GM12891 (cell line): ENCODE measurements around the gene TMOD1.

Experiments
- POLR2A ChIP-seq: IDR thresholded peaks from 2 replicates; pipeline ENCODE4 v1.6.1; 2011; ENCODE audit warnings: low read depth, low read length, control low read depth
- POLR2AphosphoS5 ChIP-seq: IDR thresholded peaks from 2 replicates; pipeline ENCODE4 v1.6.1; 2011; ENCODE audit warnings: low read depth, low read length, control low read depth
- SPI1 ChIP-seq: IDR thresholded peaks from 2 replicates; pipeline ENCODE4 v1.6.1; 2011; ENCODE audit warnings: low read depth, low read length, control low read depth
- TAF1 ChIP-seq: IDR thresholded peaks from 2 replicates; pipeline ENCODE4 v1.6.1; 2011; ENCODE audit warnings: low read depth, low read length, control low read depth

- TF ChIP-seq TAF1 (peak; percentile 73; the same call in 1 of the 2 replicates), POLR2A (peak; percentile 49), POLR2AphosphoS5 (peak; percentile 81), SPI1 (no peak)
Observed at GRCh38 chr9:97632985-97633858, 131.8 kb downstream of the TMOD1 start, which contains the start of the genes NCBP1 and TSTD2.
